ENCODE data around the gene AGBL5.
"Not testable (repeated sequence)": the region's sequence is repeated elsewhere in the genome, so short reads cannot be mapped to it uniquely, and the experiment has no call there.

DNA sequence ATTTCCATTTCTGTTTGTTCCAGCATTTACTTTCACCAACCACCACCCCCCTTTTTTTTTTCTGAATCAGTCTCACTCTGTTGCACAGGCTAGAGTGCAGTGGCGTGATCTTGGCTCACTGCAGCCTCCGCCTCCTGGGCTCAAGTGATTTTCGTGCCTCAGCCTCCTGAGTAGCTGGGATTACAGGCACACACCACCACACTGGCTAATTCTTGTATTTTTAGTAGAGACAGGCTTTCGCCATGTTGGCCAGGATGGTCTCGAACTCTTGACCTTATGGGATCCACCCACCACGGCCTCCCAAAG, 24.1 kb downstream of the AGBL5 start:
- TF ChIP-seq, protein P1, sequence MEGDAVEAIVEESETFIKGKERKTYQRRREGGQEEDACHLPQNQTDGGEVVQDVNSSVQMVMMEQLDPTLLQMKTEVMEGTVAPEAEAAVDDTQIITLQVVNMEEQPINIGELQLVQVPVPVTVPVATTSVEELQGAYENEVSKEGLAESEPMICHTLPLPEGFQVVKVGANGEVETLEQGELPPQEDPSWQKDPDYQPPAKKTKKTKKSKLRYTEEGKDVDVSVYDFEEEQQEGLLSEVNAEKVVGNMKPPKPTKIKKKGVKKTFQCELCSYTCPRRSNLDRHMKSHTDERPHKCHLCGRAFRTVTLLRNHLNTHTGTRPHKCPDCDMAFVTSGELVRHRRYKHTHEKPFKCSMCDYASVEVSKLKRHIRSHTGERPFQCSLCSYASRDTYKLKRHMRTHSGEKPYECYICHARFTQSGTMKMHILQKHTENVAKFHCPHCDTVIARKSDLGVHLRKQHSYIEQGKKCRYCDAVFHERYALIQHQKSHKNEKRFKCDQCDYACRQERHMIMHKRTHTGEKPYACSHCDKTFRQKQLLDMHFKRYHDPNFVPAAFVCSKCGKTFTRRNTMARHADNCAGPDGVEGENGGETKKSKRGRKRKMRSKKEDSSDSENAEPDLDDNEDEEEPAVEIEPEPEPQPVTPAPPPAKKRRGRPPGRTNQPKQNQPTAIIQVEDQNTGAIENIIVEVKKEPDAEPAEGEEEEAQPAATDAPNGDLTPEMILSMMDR (IDR thresholded peaks at IDR 0.05) = not testable (repeated sequence)
- not testable (repeated sequence) for TF ChIP-seq EZH2 (IDR thresholded peaks at IDR 0.05; ENCODE audit: borderline replicate concordance, insufficient read depth, low read depth, low read length, poor library complexity, severe bottlenecking)
